Fibroblast of villous mesenchyme (primary cell): ENCODE data around the gene TFCP2L1. TPM values are rescaled to one million over a fixed set of nuclear protein-coding genes. Genes with fewer than 3 reads are reported as not detected.

Experiments
- DNase-seq: peaks from one replicate; pipeline ENCODE4 v3.0.0-alpha.2; 2010; ENCODE audit warnings: low read depth
- H3K4me3 ChIP-seq: 2 replicates; pipeline ENCODE4 v1.5.1; 2011; ENCODE audit warnings: low read depth, mild to moderate bottlenecking, low read length
- total RNA-seq: library from RNA; depleted of rRNA; stranded (reverse); fragments of >200 nt; gene quantifications from 2 replicates; pipeline ENCODE4 v1.2.3, GENCODE V29; 2012
- TF ChIP-seq, protein P1 (sequence below): IDR thresholded peaks from 2 replicates; pipeline ENCODE4 v1.5.1; 2012; ENCODE audit warnings: low read depth, mild to moderate bottlenecking, low read length; ENCODE audit not compliant: insufficient read depth

TFCP2L1 gene
- total RNA-seq, 1 donor = not detected

DNA sequence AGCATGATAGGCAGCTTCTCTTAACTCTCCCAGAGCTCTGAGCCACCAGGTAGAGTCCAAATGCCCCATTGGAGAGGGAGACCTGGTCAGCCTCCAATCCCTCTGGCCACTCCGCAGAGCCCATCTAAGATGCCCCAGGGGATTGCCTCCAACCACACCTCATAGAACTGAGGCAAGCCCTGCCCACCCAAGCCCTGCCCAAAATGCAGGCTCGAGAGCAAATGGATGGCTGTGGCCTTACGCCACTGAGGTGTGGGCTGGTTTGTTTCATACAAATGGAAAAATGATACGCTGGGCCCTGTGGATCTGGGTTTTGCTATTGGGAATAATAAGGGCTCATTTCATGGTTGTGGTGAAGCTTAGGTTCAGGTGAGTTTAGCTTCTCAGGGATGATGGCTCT is 3.0 kb upstream of the TFCP2L1 start:
- TF ChIP-seq, protein P1, sequence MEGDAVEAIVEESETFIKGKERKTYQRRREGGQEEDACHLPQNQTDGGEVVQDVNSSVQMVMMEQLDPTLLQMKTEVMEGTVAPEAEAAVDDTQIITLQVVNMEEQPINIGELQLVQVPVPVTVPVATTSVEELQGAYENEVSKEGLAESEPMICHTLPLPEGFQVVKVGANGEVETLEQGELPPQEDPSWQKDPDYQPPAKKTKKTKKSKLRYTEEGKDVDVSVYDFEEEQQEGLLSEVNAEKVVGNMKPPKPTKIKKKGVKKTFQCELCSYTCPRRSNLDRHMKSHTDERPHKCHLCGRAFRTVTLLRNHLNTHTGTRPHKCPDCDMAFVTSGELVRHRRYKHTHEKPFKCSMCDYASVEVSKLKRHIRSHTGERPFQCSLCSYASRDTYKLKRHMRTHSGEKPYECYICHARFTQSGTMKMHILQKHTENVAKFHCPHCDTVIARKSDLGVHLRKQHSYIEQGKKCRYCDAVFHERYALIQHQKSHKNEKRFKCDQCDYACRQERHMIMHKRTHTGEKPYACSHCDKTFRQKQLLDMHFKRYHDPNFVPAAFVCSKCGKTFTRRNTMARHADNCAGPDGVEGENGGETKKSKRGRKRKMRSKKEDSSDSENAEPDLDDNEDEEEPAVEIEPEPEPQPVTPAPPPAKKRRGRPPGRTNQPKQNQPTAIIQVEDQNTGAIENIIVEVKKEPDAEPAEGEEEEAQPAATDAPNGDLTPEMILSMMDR = no peak
- no peak overlapping the region for H3K4me3 ChIP-seq
- no peak for DNase-seq

- H3K4me3 ChIP-seq = no peak overlapping the region
- no peak for DNase-seq
- TF ChIP-seq, protein P1 = no peak
Observed at GRCh38 chr2:121287146-121287798, 2.3 kb upstream of the TFCP2L1 start.

GRCh38 chr2:121286506-121286905 is 1.5 kb upstream of the TFCP2L1 start:
- no peak for DNase-seq
- TF ChIP-seq, protein P1 = no peak
- H3K4me3 ChIP-seq = no peak overlapping the region

DNA sequence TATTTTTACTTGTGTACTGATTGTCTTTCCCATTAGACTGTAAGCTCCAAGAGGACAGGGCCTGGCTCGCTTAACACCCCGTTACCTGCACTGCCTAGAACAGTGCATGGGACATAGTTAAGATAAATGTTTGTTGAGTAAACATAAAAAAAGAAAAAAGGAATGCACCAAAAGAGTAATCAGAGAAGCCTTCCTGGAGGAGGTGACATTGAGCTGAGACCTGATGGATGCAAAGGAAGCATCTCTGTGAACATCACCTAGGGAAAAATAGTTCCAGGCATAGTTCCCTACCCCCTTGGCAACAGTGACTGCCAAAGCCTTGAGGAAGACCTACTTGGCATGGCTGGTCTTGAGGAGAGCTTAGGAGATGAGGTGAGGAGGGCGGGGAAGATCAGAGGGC is 924 bp upstream of the TFCP2L1 start:
- TF ChIP-seq, protein P1 = no peak
- no peak overlapping the region for H3K4me3 ChIP-seq
- DNase-seq = no peak

- no peak for DNase-seq
- no peak overlapping the region for H3K4me3 ChIP-seq
- TF ChIP-seq, protein P1 = no peak
Observed at GRCh38 chr2:121283670-121284462, 1.1 kb downstream of the TFCP2L1 start.

- DNase-seq = no peak
- TF ChIP-seq, protein P1 = no peak
- no peak overlapping the region for H3K4me3 ChIP-seq
Observed at GRCh38 chr2:121282800-121283385, 2.1 kb downstream of the TFCP2L1 start.
